Left ventricle myocardium inferior (tissue), 1 donor: ENCODE results near the gene SEC14L1. TPM values are rescaled to one million over a fixed set of nuclear protein-coding genes. Genes with fewer than 3 reads are reported as not detected.
A peak's percentile ranks its signal among the peaks of the same experiment; 100 is the strongest.

Source experiments
- DNase-seq: peaks from one replicate; pipeline ENCODE4 v3.0.0-alpha.2; 2020
- H3K27ac ChIP-seq: fragments of 200-600 bp; replicated peaks from 2 replicates; pipeline ENCODE4 v1.8.0; 2021
- H3K27me3 ChIP-seq: fragments of 200-600 bp; 2 replicates; pipeline ENCODE4 v1.8.0; 2021; ENCODE audit warnings: low read depth
- H3K36me3 ChIP-seq: fragments of 200-600 bp; 2 replicates; pipeline ENCODE4 v1.8.0; 2021
- H3K4me1 ChIP-seq: fragments of 200-600 bp; 2 replicates; pipeline ENCODE4 v1.8.0; 2021
- H3K4me3 ChIP-seq: fragments of 200-600 bp; 2 replicates; pipeline ENCODE4 v1.8.0; 2021; ENCODE audit warnings: mild to moderate bottlenecking, moderate library complexity
- H3K9me3 ChIP-seq: fragments of 200-600 bp; replicated peaks from 2 replicates; pipeline ENCODE4 v1.8.0; 2021
- intact Hi-C: fragments of 100-400 bp; cut with micrococcal nuclease; formaldehyde crosslinking; loops from one replicate; pipeline ENCODE4 v1.11.0; 2022
- total RNA-seq: library from RNA; stranded (reverse); fragmentation: NEBNext Ultra II Directional; extraction: Animal tissue kit (Norgen Biotek cat#: 25700); gene quantifications from one replicate; pipeline ENCODE4 v1.2.1, GENCODE V29; 2021
- TF ChIP-seq, protein P1 (sequence below): fragments of 200-600 bp; IDR thresholded peaks from 2 replicates; pipeline ENCODE4 v1.8.0; 2021; ENCODE audit warnings: antibody characterized with exemption, mild to moderate bottlenecking, borderline replicate concordance
- donor health status: DM: no; HTN: yes; CAD: no; lungs with severe emphysema.

SEC14L1 gene
- total RNA-seq, 1 donor from 2014 or later = 55.5 TPM

GRCh38 chr17:77126519-77126918, 14.2 kb upstream of the SEC14L1 start:
- DNase-seq = no peak
- TF ChIP-seq, protein P1, sequence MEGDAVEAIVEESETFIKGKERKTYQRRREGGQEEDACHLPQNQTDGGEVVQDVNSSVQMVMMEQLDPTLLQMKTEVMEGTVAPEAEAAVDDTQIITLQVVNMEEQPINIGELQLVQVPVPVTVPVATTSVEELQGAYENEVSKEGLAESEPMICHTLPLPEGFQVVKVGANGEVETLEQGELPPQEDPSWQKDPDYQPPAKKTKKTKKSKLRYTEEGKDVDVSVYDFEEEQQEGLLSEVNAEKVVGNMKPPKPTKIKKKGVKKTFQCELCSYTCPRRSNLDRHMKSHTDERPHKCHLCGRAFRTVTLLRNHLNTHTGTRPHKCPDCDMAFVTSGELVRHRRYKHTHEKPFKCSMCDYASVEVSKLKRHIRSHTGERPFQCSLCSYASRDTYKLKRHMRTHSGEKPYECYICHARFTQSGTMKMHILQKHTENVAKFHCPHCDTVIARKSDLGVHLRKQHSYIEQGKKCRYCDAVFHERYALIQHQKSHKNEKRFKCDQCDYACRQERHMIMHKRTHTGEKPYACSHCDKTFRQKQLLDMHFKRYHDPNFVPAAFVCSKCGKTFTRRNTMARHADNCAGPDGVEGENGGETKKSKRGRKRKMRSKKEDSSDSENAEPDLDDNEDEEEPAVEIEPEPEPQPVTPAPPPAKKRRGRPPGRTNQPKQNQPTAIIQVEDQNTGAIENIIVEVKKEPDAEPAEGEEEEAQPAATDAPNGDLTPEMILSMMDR = no peak
- intact Hi-C loops = no loop called here
- H3K36me3 ChIP-seq = no peaks in the 10 kb centered on the region
- H3K27me3 ChIP-seq = no peaks in the 10 kb centered on the region
- H3K4me1 ChIP-seq = peaks cover 91% of the 10 kb centered on the region
- H3K9me3 ChIP-seq = no peaks in the 10 kb centered on the region
- no peak overlapping the region for H3K4me3 ChIP-seq
- H3K27ac ChIP-seq = peak overlapping the region; percentile 92

GRCh38 chr17:77127735-77128361, 12.9 kb upstream of the SEC14L1 start:
- peaks cover 92% of the 10 kb centered on the region for H3K4me1 ChIP-seq
- H3K36me3 ChIP-seq = no peaks in the 10 kb centered on the region
- intact Hi-C loops = no loop called here
- DNase-seq = peak; percentile 81
- H3K27me3 ChIP-seq = no peaks in the 10 kb centered on the region
- H3K4me3 ChIP-seq = peak overlapping the region; percentile 56
- peak overlapping the region; percentile 92 for H3K27ac ChIP-seq
- H3K9me3 ChIP-seq = no peaks in the 10 kb centered on the region
- TF ChIP-seq, protein P1 = no peak

GRCh38 chr17:77128896-77129567, 11.7 kb upstream of the SEC14L1 start:
- intact Hi-C loops = no loop called here
- Histone ChIP-seq H3K36me3 (peaks cover 5% of the 10 kb centered on the region), H3K27ac (peak overlapping the region; percentile 92), H3K9me3 (no peaks in the 10 kb centered on the region), H3K4me1 (peaks cover 90% of the 10 kb centered on the region), H3K27me3 (no peaks in the 10 kb centered on the region), H3K4me3 (peak overlapping the region; percentile 56)
- DNase-seq = no peak
- TF ChIP-seq, protein P1 = no peak

DNA sequence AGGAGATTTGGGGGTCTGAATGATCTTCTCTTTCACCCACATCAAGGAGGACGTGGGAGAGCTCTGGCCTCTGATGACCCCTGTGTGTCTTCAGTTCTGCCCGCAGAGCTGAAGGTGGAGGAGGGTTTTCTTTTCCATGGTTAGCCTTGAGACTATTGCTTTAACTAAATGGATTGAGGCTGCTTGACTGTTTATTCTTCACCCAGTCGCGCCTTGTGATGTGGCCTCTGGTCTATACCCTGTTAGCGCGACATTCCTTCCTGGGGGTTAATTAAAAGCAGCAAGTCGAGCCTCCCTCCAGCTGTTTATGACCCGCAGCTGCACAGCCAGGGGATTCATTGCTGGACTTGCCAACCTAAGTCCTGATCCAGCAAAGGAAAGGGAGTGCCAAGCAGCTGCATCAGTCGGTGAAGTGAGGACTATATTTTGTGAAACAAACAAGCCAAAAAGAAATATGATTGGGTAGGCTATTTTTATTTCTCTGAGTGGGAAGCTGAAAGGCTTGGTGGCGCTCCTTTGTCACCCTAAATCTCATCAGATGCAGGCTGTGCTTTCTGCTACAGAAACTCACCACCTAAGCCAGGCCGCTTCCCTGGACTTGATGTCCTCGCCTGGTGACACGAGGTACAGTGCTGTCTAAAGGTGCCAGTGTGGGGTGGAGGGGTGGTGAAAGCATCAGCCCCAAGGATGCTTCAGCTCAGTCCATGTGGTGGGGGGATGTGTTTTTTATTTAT, 11.0 kb upstream of the SEC14L1 start:
- Histone ChIP-seq H3K36me3 (peaks cover 5% of the 10 kb centered on the region), H3K4me1 (peaks cover 91% of the 10 kb centered on the region), H3K9me3 (no peaks in the 10 kb centered on the region), H3K27ac (peak overlapping the region; percentile 92), H3K27me3 (no peaks in the 10 kb centered on the region), H3K4me3 (peak overlapping the region; percentile 56)
- intact Hi-C loops = no loop called here
- no peak for DNase-seq
- TF ChIP-seq, protein P1 = no peak

- Histone ChIP-seq H3K27ac (peak overlapping the region; percentile 92), H3K36me3 (peaks cover 5% of the 10 kb centered on the region), H3K27me3 (no peaks in the 10 kb centered on the region), H3K4me3 (peak overlapping the region; percentile 56), H3K9me3 (no peaks in the 10 kb centered on the region), H3K4me1 (peaks cover 91% of the 10 kb centered on the region)
- intact Hi-C loops = no loop called here
- TF ChIP-seq, protein P1 = no peak
- DNase-seq = no peak
These were observed 10.2 kb upstream of the SEC14L1 start for GRCh38 chr17:77130525-77130924.
